Measurements from ENCODE around the gene GSG1L. TPM values are rescaled to one million over a fixed set of nuclear protein-coding genes. Genes with fewer than 3 reads are reported as not detected.
A peak's percentile ranks its signal among the peaks of the same experiment; 100 is the strongest.

The GSG1L gene
- total RNA-seq, 1 donor from 2014 or later = not detected

DNA sequence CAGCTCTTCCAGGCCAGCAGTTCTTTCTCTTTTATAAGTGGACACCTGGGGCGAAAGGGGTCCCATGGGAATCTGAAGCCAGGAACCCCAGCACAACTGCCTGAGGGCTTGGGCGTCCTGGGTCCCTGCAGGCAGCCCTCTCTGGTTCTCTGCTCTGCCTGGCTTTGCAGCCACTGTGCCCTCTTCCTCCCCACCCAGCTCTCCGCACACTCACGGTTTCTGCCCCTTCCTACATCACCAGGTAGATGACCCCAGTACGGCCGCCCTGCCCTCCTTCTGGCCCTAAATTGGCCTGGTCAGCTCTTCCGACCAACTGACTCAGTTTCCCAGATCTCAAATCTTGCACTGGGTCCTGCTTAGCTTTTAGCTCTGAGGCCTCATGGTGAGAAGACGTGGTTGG lies 288.3 kb downstream of the GSG1L start:
- DNase-seq (ENCODE audit: low read depth in 2 of 2) = no peak

GRCh38 chr16:27774779-27775178 lies 288.7 kb downstream of the GSG1L start:
- DNase-seq (ENCODE audit: low read depth in 2 of 2) = no peak

DNA sequence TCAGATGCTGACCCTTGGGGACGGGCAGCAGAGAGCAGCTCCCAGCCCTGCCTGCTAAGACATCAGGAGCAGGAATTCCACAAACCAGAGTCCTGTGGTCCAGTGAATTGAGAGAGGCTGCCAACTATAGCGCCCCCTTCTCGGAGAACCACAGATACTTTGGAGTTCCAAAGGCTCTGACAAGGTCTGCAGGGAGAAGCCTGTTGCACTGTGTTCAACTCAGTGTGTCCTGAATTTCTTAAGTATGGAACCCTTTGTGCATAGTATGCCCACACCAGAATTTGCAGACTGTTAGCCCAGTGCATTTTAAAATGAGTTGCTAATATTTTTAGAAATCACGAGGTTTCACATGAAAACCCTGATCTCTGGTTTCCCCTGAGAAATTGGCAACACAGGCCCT lies 290.2 kb downstream of the GSG1L start:
- DNase-seq (ENCODE audit: low read depth in 2 of 2) = no peak

- no peak for DNase-seq (ENCODE audit: low read depth in 2 of 2)
Observed at GRCh38 chr16:27772093-27772825, 291.3 kb downstream of the GSG1L start.

GRCh38 chr16:27771201-27771910 lies 292.2 kb downstream of the GSG1L start:
- no peak for DNase-seq (ENCODE audit: low read depth in 2 of 2)

DNA sequence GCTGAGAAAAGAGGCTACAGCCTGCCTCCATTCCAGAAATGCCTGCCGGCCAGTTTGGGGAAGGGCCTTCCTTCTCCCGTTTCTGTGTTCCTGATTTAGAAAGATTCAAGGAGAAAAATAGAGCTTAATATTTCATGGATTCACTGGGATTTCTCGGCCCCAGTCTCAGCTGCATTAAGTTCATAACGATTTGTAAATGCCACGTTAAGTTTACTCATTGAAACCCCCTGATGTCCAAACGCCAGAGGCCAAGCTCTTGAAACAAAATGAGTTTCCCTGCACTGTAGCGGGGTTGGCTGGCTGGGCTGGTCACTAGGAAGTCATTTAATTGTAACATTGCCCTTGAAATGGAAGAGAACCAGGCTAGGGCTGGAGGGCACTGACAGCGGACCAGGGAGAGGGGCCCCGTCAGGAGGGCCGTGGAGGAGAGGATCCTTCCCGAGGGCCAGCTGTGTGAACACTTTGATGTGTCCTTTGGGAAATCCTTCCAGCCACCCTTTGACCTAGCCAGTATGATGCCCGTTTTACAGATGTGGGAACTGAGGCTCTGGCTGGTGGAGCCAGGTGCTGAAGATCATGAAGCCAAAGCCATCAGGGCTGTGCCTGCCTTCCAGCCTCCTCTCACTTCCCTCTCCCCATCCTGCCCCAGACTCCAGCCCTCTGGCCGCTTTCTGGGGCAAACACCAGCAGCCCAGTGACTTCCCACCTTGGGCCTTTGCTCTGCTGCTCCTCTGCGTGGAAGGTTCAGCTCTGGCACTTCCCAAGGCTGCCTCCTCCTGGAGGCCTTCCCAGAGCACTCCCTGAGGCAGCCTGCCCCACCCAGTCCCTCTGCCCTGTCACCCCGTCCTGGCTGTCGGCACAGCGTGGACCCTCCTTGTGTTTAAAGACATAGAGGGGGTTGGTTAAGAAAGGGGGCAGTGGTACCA lies 293.0 kb downstream of the GSG1L start:
- DNase-seq (ENCODE audit: low read depth in 2 of 2) = no peak

DNA sequence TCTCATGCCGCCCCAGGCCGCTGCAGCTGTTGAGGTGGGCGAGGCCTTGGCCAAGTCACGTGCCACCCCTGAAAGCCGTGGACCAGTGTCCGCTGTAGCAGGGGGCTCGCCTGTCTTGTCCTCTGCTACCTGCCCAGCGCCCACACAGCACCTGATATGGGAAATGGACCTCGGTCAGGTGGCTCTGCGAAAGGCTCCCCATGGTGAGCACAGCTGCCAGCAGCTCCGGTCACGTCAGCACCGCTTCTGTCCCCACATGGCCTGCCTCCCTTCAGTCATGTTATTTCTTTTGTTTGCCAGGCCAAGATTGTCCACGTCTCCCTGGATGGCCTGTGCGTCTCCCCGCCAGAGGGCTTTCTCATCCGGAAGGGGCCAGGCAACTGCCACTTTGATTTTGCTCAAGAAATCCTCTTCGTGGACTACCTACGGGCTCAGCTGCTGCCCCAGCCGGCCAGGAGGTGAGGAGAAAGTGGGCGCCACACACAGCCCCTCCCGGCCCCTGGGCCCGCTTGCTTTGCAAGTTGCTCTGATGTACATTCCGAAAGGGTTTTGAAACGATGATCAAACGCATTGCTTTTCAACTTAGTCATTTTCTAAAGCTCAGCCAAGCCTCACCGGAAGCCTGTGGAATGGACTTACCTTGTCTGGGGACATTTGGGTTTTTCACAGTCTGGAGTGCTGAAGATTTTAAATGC lies 293.8 kb downstream of the GSG1L start:
- no peak for DNase-seq (ENCODE audit: low read depth in 2 of 2)

GRCh38 chr16:27768651-27769272 lies 294.8 kb downstream of the GSG1L start:
- no peak for DNase-seq (ENCODE audit: low read depth in 2 of 2)

GRCh38 chr16:27767971-27768591 lies 295.4 kb downstream of the GSG1L start:
- DNase-seq (ENCODE audit: low read depth in 2 of 2) = no peak

DNA sequence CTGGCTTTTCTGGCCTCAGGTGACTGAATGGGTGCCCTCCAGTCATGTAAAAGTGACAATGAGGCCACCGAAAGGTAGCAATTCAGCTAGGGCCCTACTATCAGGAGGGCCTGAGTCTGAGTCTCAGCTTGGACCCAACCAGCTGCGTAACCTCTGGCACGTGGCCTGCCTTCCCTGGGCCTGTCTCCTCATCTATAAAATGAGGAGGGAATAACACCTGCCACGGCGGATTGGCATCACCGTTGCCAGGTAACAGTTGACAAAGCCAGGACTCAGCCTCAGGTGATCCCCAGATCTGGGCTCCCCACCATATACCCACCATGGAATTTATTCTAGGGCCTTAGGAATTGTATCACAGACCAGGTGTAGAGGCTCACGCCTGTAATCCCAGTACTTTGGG lies 296.4 kb downstream of the GSG1L start:
- DNase-seq (ENCODE audit: low read depth in 2 of 2) = no peak

GRCh38 chr16:27766236-27766925 lies 297.1 kb downstream of the GSG1L start:
- DNase-seq (ENCODE audit: low read depth in 2 of 2) = no peak

- no peak for DNase-seq (ENCODE audit: low read depth in 2 of 2)
Observed at GRCh38 chr16:27764869-27765675, 298.4 kb downstream of the GSG1L start.

DNA sequence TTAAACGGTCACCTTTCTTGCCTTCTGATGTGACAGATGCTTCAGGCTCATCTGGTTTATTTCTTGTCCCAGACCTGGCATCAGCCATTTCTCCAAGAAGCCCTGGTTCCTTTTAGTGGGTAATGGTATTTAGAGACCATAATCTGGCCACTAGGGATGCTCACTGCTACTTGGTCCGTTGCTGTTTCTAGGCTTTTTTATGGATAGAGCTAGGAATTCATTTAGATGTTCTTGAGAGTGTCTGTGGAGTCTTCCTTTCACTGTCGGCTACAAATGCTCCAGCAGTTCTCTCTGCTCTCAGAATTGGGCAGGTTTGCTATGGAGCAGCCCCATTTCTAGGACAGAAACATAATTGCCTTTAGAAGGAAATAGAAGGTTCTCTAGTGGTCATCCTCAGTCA lies 299.1 kb downstream of the GSG1L start:
- no peak for DNase-seq (ENCODE audit: low read depth in 2 of 2)

DNA sequence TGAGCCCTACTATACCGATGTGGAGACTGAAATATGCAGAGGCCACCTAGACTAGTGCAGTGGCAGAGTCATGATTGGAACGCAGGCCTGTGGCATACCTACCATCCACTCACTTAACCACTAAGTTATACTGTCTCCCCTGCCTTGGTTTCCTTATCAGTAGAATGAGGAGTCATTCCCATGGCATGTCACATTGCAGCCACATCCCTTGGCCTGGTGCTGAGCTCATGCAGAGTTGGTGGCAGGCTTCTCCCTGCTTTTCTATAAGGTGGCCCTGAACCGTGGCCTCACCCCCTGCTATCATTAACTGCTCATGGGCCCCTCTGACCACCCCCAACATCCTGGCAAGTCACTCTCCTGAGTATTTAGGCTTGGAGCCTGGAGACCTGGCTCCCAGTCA lies 301.1 kb downstream of the GSG1L start:
- DNase-seq (ENCODE audit: low read depth in 2 of 2) = no peak

DNA sequence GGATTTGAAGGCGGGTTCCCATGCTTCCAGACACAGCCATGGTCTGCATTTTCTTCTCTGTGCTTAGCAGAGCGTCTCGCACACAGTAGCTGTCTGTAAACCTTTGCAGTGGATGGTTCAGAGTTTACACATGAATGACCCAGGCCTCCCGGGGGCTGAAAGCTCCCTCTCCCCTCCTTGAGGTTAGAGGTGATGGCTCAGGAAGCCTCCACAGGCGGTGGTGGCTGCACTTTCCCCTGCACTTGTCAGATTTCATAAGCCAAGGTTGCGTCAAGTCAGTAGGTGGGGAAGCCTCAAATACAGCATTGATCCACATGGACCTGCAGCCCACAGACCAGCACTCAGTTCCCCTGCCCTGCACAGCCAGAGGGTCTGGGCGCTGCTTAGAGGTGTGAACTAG lies 301.7 kb downstream of the GSG1L start:
- DNase-seq (ENCODE audit: low read depth in 2 of 2) = no peak

GRCh38 chr16:27760789-27761176 lies 302.7 kb downstream of the GSG1L start:
- DNase-seq (ENCODE audit: low read depth in 2 of 2) = no peak

DNA sequence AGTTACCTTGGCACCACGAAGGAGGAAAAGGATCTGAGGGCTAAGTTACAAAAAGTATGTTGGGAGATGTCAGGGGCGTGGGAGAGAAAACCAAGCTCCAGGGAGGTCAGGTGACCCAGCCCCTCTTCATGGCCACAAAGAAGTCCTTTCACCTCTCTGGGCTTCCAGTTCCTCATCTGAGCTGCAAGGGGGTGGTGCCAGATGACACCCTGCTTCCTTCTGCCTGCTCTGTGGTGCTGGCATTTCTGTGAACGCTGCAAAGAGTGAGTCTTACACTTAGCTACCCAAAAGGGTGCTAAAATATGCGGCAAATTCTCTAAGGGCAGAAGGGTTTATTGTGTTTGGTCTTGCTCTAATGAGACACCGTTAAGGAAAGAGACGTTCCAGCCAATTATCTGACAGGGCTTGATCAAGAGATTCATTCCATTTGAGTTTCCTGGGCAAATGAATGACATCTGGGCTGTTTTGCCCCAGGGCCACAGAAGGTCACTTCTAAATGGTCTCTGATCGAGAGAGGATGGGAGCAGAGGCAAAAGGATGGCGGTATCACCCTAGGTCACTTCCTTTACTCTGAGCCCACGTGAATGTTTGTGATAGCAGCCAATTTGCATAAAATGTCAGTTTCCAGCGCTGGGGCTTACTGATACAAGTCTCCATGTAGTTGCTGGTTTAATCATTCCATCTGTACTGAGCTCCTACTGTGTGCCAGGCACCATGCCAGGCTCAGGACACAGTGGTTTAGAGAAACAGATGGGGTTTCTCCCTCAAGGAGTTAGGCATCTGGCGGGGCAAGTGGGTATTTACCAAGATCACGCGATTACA lies 303.3 kb downstream of the GSG1L start:
- peak in 1 of 2 donors; percentile 15 for DNase-seq (ENCODE audit: low read depth in 2 of 2)

DNA sequence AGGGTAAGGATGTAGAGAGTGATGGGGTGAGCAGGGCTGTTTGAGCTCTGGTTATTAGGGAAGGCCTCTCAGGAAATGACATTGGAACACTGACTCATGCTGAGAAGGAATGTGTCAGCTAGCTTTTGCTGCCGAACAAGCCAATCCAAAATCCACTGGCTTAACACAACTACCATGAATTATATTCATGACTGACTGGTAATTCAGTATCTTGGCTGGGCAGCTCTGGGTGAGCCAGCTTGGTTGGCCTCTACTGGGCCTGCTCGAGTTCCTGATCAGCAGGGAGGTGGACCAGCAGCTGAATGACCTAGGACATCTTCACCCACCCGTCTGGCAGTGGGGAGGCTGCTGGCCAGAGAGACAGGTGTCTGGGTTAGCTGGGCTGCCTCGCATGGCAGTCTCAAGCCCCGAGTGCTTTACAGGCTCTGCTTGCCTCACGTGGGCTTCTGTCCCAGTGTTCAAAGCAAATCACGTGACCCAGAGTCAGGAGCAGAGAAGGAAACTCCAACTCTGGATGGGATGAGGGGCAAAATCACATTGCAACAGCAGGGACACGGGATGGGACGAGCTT lies 304.1 kb downstream of the GSG1L start:
- peak; percentile 25 to 74 for DNase-seq (ENCODE audit: low read depth in 2 of 2)
